Activated T-cell treated with anti-CD3 and anti-CD28 coated beads for 48 hours (primary cell): ENCODE measurements around the gene PCDHB7.
"Not testable (repeated sequence)": the region's sequence is repeated elsewhere in the genome, so short reads cannot be mapped to it uniquely, and the experiment has no call there.

Source experiments
- DNase-seq: peaks from one replicate; pipeline ENCODE4 v3.0.0-alpha.2; 2020; ENCODE audit warnings: low read depth

PCDHB7 gene

GRCh38 chr5:141172381-141173204 lies at the start of gene PCDHB7:
Gene PCDHB7, plus strand, starts transcription at chr5:141172644. Its CDS starts 192 bp downstream, at chr5:141172836.
- DNase-seq: no peak

GRCh38 chr5:141123396-141124135 lies 48.9 kb upstream of the PCDHB7 start:
- not testable (repeated sequence) for DNase-seq

GRCh38 chr5:141127305-141127704 lies 45.1 kb upstream of the PCDHB7 start:
- DNase-seq: no peak

GRCh38 chr5:141135030-141135717 lies 37.3 kb upstream of the PCDHB7 start, which contains the start of gene PCDHB5:
Gene PCDHB5, plus strand, starts transcription at chr5:141135206. Its CDS starts 229 bp downstream, at chr5:141135435.
- no peak for DNase-seq

GRCh38 chr5:141135718-141136266 lies 36.7 kb upstream of the PCDHB7 start:
- DNase-seq: no peak

- DNase-seq: not testable (repeated sequence)
Observed at GRCh38 chr5:141137346-141137745, 35.1 kb upstream of the PCDHB7 start.

DNA sequence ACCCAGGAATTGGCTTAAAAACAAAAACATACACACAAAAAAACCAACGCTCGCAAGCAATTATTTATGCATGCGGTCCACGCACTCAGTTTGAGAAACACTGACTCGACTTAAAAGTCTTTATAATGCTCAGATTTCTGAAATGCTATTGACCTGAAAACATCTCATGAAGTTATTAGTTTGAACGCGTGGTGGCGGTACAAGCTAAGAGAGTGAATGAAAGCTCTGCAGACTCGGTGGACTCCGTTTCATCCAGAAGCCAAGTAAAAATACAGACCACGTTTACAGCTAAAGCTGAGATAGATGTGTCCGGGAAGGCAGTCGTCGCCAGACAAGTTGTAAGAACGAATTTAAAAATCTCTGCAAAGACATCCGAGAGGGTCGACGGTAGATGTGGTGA lies 22.6 kb upstream of the PCDHB7 start, which contains the start of gene PCDHB6:
Gene PCDHB6, plus strand, starts transcription at position 246 of the 400 bp plus-strand sequence. CDS start 201 bp downstream, outside the sequence.
- DNase-seq: no peak

GRCh38 chr5:141150224-141150992 lies 22.0 kb upstream of the PCDHB7 start:
- no peak for DNase-seq

DNA sequence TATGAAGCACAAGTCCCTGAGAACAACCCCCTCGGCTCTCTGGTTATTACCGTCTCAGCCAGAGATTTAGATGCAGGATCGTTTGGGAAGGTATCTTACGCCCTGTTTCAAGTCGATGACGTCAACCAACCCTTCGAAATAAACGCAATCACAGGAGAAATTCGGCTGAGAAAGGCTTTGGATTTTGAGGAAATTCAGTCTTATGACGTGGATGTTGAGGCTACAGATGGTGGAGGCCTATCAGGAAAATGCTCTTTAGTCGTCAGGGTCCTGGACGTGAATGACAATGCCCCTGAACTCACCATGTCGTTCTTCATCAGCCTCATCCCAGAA lies 21.5 kb upstream of the PCDHB7 start:
- DNase-seq: no peak

GRCh38 chr5:141151632-141152031 lies 20.8 kb upstream of the PCDHB7 start:
- DNase-seq: not testable (repeated sequence)

GRCh38 chr5:141152096-141152495 lies 20.3 kb upstream of the PCDHB7 start:
- not testable (repeated sequence) for DNase-seq

DNA sequence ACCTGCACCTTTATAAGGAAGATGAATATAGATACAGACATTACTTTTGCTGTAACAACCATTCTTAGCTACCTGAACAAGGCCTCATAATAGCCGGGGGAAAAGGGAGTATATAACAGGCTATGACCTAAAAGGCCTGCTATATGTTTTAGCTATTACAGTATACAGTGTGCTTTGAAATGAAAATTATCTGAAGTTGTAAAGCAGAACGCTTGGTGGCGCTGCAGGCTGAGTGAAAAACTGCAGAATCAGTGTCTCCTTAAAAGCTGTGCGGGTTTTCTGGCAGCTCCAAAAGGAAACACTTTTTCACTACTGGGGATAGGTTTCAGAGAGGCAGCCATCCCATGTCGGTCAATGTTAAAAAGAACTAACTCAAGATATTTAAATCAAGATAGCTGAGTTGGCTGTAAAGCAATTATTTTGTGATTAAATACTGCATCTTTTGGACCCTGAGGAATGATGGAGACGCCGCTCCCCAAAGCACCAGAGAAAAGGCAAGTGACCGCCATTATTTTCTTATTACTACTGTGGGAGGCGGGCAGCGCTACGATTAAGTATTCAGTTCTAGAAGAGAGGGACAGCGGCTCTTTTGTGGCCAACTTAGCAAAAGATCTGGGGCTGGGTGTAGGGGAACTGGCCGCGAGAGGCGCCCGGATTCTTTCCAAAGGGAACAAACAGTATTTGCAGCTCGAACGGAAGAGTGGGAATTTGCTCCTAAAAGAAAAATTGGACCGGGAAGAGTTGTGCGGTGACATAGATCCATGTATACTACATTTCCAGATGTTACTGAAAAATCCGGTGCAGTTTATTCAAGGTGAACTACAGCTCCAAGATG lies 16.7 kb upstream of the PCDHB7 start:
- no peak for DNase-seq

DNA sequence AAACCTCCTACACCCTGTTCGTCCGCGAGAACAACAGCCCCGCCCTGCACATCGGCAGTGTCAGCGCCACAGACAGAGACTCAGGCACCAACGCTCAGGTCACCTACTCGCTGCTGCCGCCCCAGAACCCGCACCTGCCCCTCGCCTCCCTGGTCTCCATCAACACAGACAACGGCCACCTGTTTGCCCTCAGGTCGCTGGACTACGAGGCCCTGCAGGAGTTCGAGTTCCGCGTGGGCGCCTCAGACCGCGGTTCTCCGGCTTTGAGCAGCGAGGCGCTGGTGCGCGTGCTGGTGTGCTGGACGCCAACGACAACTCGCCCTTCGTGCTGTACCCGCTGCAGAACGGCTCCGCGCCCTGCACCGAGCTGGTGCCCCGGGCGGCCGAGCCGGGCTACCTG lies 15.1 kb upstream of the PCDHB7 start:
- not testable (repeated sequence) for DNase-seq

GRCh38 chr5:141157901-141158300 lies 14.5 kb upstream of the PCDHB7 start:
- not testable (repeated sequence) for DNase-seq

DNA sequence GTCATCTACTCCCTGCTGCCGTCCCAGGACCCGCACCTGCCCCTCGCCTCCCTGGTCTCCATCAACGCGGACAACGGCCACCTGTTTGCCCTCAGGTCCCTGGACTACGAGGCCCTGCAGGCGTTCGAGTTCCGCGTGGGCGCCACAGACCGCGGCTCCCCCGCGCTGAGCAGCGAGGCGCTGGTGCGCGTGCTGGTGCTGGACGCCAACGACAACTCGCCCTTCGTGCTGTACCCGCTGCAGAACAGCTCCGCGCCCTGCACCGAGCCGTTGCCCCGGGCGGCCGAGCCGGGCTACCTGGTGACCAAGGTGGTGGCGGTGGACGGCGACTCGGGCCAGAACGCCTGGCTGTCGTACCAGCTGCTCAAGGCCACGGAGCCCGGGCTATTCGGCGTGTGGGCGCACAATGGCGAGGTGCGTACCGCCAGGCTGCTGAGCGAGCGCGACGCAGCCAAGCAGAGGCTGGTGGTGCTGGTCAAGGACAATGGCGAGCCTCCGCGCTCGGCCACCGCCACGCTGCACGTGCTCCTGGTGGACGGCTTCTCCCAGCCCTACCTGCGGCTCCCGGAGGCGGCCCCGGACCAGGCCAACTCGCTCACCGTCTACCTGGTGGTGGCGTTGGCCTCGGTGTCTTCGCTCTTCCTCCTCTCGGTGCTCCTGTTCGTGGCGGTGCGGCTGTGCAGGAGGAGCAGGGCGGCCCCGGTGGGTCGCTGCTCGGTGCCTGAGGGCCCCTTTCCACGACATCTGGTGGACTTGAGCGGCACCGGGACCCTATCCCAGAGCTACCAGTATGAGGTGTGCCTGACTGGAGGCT lies 2.1 kb downstream of the PCDHB7 start:
- DNase-seq: not testable (repeated sequence)

DNA sequence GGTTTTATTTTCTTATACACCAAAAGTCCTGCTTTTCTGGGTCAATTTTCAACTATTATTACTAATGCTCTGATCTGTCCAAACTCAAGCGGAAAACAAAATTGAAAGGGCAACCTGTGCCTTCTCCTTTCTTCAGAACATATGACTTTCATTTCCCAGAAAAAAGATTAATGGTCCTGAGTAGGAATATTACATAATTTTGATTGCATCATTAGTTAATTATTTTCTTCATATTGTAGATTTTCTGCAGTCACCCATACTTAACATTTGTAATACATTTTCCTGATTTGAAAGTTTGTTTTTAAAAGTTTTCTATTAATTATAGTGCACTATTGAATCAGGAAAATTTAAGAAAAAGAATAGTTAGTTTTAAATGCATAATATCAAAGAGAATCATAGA lies 3.5 kb downstream of the PCDHB7 start:
- no peak for DNase-seq

- not testable (repeated sequence) for DNase-seq
Observed at GRCh38 chr5:141177577-141178191, 5.2 kb downstream of the PCDHB7 start, which contains the start of gene PCDHB8. Gene PCDHB8, plus strand, starts transcription at chr5:141177790. Its CDS starts 245 bp downstream, at chr5:141178035.

- DNase-seq: not testable (repeated sequence)
Observed at GRCh38 chr5:141179371-141179770, 6.9 kb downstream of the PCDHB7 start.

- not testable (repeated sequence) for DNase-seq
Observed at GRCh38 chr5:141179876-141180275, 7.4 kb downstream of the PCDHB7 start.
